Stimulated activated memory B cell treated with anti-CD40 and anti-IgM and Interleukin-4, amounts not matched to agents 10 μg/mL and 1 μg/mL and 100 μg/mL, for 72 hours (primary cell): Measurements from ENCODE around the gene LECT2.

Experiments used
- ATAC-seq: fragments of 150-1000 bp; cut with Tn5 transposase; 2 replicates; pipeline ENCODE4 v1.10.0; 2021
- H3K27ac Mint-ChIP-seq: one replicate; pipeline ENCODE4 v1.8.0; 2022; ENCODE audit warnings: mild to moderate bottlenecking, mixed read lengths
- H3K27me3 Mint-ChIP-seq: one replicate; pipeline ENCODE4 v1.8.0; 2022; ENCODE audit warnings: mixed read lengths
- H3K36me3 Mint-ChIP-seq: one replicate; pipeline ENCODE4 v1.8.0; 2022; ENCODE audit warnings: mixed read lengths
- H3K4me1 Mint-ChIP-seq: one replicate; pipeline ENCODE4 v1.8.0; 2022; ENCODE audit warnings: mixed read lengths
- H3K4me3 Mint-ChIP-seq: one replicate; pipeline ENCODE4 v1.8.0; 2022; ENCODE audit warnings: mild to moderate bottlenecking, moderate library complexity, mixed read lengths
- H3K9me3 Mint-ChIP-seq: one replicate; pipeline ENCODE4 v1.8.0; 2022; ENCODE audit warnings: mixed read lengths

LECT2 gene

DNA sequence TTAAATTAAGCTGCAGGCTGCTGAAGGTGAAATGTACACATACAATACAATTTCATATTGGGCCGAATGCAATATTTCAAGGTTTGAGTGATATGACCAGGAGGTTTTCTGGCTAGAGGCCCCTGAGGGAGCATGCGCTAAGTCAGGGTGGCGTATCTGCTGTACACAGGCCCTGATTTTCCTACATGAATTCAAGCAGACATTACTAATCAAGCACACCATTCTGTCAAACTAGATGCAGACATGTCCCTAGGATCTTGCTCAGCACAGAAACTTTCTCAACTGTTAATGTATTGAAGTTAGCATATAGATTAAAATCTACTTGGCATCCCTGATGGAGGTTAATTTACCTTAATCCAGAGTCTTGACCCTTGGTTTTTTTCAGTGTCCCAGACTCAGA is 10.7 kb upstream of the LECT2 start:
- no peaks in the 10 kb centered on the region for H3K36me3 Mint-ChIP-seq
- H3K27me3 Mint-ChIP-seq, result peaks cover 11% of the 10 kb centered on the region
- no peak for ATAC-seq
- H3K27ac Mint-ChIP-seq, result no peak overlapping the region
- peaks cover 10% of the 10 kb centered on the region for H3K4me1 Mint-ChIP-seq
- peaks cover 10% of the 10 kb centered on the region for H3K9me3 Mint-ChIP-seq
- H3K4me3 Mint-ChIP-seq, result no peak overlapping the region

DNA sequence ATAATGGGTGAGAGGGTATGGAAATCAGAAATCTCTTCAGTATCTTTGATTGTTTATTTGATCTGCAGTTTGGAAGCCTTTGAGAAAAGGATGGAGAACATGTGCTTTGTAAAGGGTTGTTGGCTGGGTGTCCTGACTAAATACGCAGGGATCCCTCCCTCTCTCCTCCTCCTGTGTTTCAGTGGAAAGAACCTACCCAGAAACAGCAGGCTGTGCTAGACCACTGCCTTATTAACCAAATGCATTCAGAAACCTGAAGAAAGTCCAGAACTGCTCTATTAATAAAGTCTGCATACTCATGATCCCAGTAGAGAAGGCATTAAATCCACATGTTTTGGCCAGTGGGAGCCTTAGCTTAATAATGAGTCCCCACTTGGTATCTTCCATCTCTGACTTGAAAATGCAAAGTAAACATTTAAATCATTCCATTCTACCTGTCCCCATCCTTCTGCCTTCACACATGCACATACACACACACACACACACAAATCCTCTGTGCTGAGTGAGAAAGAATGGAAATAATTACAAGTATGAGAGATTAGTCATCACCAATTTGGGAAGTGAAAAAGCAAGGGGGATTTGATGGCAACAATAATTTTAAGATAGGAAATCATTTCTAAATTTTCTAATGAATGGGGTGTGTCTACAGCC is 10.0 kb upstream of the LECT2 start:
- no peaks in the 10 kb centered on the region for H3K36me3 Mint-ChIP-seq
- H3K27me3 Mint-ChIP-seq, result peaks cover 13% of the 10 kb centered on the region
- peak; percentile 47 for ATAC-seq

DNA sequence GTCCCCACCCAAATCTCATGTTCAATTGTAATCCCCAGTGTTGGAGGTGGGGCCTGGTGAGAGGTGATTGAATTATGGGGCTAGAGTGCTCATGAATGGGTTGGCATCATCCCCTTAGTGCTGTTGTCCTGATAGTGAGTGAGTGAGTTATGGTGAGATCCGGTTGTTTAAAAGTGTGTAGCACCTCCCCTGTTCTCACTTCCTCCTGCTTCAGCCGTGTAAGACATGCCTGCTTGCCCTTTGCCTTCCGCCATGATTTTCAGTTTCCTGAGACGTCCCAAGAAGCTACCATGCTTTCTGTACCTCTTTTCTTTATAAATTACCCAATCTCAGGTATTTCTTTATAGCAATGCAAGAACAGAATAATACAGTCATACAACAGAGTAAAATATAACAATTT is 742 bp upstream of the LECT2 start:
- Mint-ChIP-seq H3K9me3 (peaks cover 3% of the 10 kb centered on the region), H3K27me3 (peaks cover 12% of the 10 kb centered on the region), H3K27ac (no peak overlapping the region), H3K36me3 (no peaks in the 10 kb centered on the region), H3K4me1 (no peaks in the 10 kb centered on the region), H3K4me3 (no peak overlapping the region)
- ATAC-seq, result peak; percentile 76

More for the DNA sequence above, 10.0 kb upstream of the LECT2 start:
- peaks cover 10% of the 10 kb centered on the region for H3K9me3 Mint-ChIP-seq
- peaks cover 10% of the 10 kb centered on the region for H3K4me1 Mint-ChIP-seq
- no peak overlapping the region for H3K4me3 Mint-ChIP-seq
- H3K27ac Mint-ChIP-seq, result no peak overlapping the region

DNA sequence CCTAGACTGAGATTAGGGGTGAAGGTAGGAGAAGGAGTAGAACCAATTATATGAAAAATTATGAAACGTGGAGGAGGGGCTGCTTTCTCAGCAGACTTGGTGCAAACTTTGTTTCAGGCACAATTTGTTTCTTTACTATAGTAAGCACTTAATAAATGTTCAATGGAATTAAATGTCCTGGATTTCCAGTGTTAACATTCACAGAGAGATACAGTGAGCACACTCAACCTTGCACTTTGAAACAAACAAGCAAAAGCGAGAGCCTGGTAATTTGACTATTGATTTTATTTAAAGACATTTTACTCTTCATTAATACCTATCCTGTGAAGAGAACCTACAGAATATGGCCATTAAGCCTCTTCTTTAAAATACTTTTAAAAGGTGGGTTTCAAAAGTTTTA is 933 bp downstream of the LECT2 start:
- Mint-ChIP-seq H3K4me3 (no peak overlapping the region), H3K9me3 (peaks cover 3% of the 10 kb centered on the region), H3K4me1 (no peaks in the 10 kb centered on the region), H3K27me3 (no peaks in the 10 kb centered on the region), H3K36me3 (no peaks in the 10 kb centered on the region), H3K27ac (no peak overlapping the region)
- no peak for ATAC-seq

- no peak for ATAC-seq
- H3K4me3 Mint-ChIP-seq, result no peak overlapping the region
- H3K27ac Mint-ChIP-seq, result no peak overlapping the region
- H3K36me3 Mint-ChIP-seq, result no peaks in the 10 kb centered on the region
- H3K9me3 Mint-ChIP-seq, result peaks cover 3% of the 10 kb centered on the region
- no peaks in the 10 kb centered on the region for H3K27me3 Mint-ChIP-seq
- H3K4me1 Mint-ChIP-seq, result no peaks in the 10 kb centered on the region
Measured at GRCh38 chr5:135952683-135953082, 2.1 kb downstream of the LECT2 start.

DNA sequence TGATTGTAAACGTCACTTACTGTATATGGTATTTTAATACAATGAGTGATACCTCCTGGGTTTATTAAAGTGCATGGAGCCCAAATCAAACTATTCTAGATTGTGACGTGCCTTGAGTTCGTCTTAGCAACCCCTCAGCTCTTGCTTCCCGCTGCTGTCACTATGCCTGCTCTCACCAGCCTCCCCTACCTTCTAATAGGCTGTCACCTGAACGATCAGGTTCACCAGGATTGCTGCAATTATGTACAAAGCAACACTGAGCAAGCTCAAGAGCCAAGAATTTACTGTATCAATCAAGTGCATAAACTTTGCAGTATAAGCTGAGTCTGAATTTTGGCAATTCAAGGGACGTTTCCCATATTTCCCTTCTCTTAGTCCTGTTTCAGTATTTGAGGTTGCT is 3.0 kb downstream of the LECT2 start:
- ATAC-seq, result no peak
- peaks cover 3% of the 10 kb centered on the region for H3K9me3 Mint-ChIP-seq
- no peak overlapping the region for H3K4me3 Mint-ChIP-seq
- no peaks in the 10 kb centered on the region for H3K36me3 Mint-ChIP-seq
- no peaks in the 10 kb centered on the region for H3K27me3 Mint-ChIP-seq
- no peak overlapping the region for H3K27ac Mint-ChIP-seq
- H3K4me1 Mint-ChIP-seq, result no peaks in the 10 kb centered on the region

- H3K27me3 Mint-ChIP-seq, result no peaks in the 10 kb centered on the region
- peaks cover 3% of the 10 kb centered on the region for H3K9me3 Mint-ChIP-seq
- H3K27ac Mint-ChIP-seq, result no peak overlapping the region
- no peaks in the 10 kb centered on the region for H3K36me3 Mint-ChIP-seq
- H3K4me3 Mint-ChIP-seq, result no peak overlapping the region
- no peaks in the 10 kb centered on the region for H3K4me1 Mint-ChIP-seq
- ATAC-seq, result no peak
Measured at GRCh38 chr5:135951257-135951656, 3.5 kb downstream of the LECT2 start.

DNA sequence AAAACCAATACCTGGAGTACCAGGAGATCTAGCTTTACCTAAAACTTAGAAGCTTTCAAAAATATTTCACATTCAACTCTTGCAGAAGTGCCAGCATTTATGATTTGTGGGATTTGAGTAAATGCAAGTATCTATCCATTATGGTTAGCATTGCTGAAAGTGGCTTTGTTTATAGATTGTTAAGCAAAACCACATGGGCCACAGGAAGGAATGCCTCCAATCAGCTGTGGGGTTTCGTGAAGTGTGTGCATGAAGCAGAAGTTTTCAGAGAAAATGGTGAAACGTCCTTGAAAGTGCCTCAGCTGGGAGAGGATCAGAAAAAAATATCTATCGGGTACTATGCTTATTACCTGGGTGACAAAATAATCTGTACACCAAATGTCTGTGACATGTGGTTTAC is 4.2 kb downstream of the LECT2 start:
- H3K4me3 Mint-ChIP-seq, result no peak overlapping the region
- peaks cover 3% of the 10 kb centered on the region for H3K9me3 Mint-ChIP-seq
- no peaks in the 10 kb centered on the region for H3K4me1 Mint-ChIP-seq
- H3K36me3 Mint-ChIP-seq, result no peaks in the 10 kb centered on the region
- H3K27me3 Mint-ChIP-seq, result no peaks in the 10 kb centered on the region
- ATAC-seq, result no peak
- no peak overlapping the region for H3K27ac Mint-ChIP-seq

DNA sequence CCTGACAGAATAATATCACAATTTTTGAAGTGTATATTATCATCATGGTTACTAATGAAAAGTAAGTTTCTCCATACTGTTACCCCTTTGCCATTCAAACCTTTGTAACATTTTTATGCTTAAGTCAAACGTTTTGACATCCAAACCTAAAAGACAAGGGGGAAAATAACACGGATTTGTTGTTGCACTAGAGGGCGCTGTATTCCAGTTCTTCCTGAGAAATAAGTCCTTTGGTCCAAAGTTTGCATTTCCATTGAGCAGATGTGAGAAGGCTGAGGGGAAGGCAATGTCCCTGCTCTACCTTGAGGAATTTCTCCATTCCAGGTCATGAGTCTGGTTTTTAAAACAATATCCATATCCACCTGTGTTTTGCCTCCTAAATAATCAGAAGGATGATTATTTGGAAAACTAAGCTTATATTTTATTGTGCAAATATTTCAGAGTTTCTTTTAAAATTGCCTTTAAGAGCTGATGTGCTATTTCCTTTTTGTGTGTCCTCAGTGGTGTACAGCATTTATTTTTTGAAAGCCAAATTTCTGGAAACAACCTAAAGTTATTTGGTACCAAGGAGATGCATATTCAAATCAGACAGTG is 9.7 kb downstream of the LECT2 start:
- peaks cover 14% of the 10 kb centered on the region for H3K27me3 Mint-ChIP-seq
- H3K9me3 Mint-ChIP-seq, result no peaks in the 10 kb centered on the region
- no peak overlapping the region for H3K4me3 Mint-ChIP-seq
- ATAC-seq, result no peak
- no peaks in the 10 kb centered on the region for H3K36me3 Mint-ChIP-seq
- H3K4me1 Mint-ChIP-seq, result no peaks in the 10 kb centered on the region
- no peak overlapping the region for H3K27ac Mint-ChIP-seq

DNA sequence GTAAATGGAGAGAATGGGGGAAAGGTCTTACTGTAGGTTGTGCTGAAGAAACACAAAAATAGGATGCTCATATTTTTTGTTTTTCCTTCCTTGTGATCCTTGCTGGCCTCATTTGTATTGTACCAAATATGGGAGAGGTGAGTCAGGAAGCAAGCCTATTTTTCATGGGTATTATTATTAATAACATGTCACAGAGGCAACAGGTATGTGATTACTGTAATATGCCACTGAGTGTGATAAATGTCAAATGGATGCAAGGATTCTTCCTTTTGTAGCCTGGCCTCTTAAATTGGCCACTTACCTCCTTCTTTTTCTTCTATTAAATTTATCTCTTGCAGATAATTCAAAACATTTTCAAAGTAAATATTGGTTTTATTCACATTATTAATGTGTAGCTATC is 10.2 kb downstream of the LECT2 start:
- no peak overlapping the region for H3K4me3 Mint-ChIP-seq
- no peaks in the 10 kb centered on the region for H3K4me1 Mint-ChIP-seq
- H3K36me3 Mint-ChIP-seq, result no peaks in the 10 kb centered on the region
- H3K9me3 Mint-ChIP-seq, result no peaks in the 10 kb centered on the region
- H3K27ac Mint-ChIP-seq, result no peak overlapping the region
- no peak for ATAC-seq
- H3K27me3 Mint-ChIP-seq, result peaks cover 14% of the 10 kb centered on the region

DNA sequence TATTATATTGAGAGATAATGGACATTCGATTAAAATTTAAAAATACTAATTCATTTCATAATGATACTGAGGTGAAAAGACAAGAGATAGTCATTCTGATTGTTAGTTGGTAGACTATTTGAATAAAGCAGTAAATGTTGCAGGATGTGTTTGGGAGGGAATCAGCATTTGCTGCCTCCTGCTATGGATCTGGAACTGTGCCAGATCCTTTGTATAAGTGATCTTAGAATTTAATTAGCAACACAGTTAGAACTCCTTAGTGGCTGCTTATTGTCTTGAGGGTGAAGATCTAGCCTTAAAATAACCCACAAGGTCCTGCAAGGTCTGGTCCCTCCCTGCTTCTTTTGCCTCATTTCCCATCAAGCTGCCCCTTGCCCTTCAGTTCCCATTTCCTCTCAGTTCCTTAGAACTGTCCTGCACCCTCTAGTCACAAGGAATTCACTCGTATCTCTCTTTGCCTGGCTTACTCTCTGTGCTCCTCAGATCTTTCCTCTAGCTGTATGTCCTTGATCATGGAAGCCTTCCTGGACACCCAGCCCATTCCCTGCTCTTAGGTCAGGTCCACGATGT is 12.5 kb downstream of the LECT2 start:
- ATAC-seq, result no peak
- no peaks in the 10 kb centered on the region for H3K9me3 Mint-ChIP-seq
- no peak overlapping the region for H3K4me3 Mint-ChIP-seq
- H3K4me1 Mint-ChIP-seq, result no peaks in the 10 kb centered on the region
- no peaks in the 10 kb centered on the region for H3K36me3 Mint-ChIP-seq
- no peak overlapping the region for H3K27ac Mint-ChIP-seq
- H3K27me3 Mint-ChIP-seq, result peaks cover 23% of the 10 kb centered on the region

DNA sequence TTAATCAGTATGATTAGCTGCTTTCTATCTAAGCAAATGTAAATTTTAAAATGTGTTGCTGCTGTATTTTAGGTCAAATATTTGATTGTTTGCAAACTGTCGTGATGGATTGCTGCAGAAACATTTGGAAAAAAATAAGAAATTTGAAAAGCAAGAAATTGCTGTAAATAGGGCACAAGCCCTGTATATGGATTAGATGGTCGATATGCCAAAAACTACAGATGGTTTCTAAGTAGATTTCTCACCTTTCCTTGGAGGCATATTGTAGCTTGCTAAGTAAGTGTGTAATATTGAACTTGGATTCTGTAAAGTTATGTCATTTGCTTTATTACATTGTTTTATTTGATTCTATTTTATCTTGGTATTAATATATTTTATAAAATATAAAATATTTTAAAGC is 13.1 kb downstream of the LECT2 start:
- H3K27me3 Mint-ChIP-seq, result peaks cover 23% of the 10 kb centered on the region

GRCh38 chr5:135937245-135937911 is 17.4 kb downstream of the LECT2 start:
- Mint-ChIP-seq H3K4me3 (no peak overlapping the region), H3K36me3 (no peaks in the 10 kb centered on the region), H3K9me3 (no peaks in the 10 kb centered on the region), H3K27me3 (peaks cover 18% of the 10 kb centered on the region), H3K27ac (no peak overlapping the region), H3K4me1 (no peaks in the 10 kb centered on the region)
- ATAC-seq, result no peak

More for the DNA sequence above, 13.1 kb downstream of the LECT2 start:
- no peak overlapping the region for H3K27ac Mint-ChIP-seq
- no peak overlapping the region for H3K4me3 Mint-ChIP-seq
- H3K36me3 Mint-ChIP-seq, result no peaks in the 10 kb centered on the region
- ATAC-seq, result no peak
- no peaks in the 10 kb centered on the region for H3K4me1 Mint-ChIP-seq
- H3K9me3 Mint-ChIP-seq, result no peaks in the 10 kb centered on the region

GRCh38 chr5:135934939-135935338 is 19.8 kb downstream of the LECT2 start:
- H3K4me3 Mint-ChIP-seq, result no peak overlapping the region
- no peak for ATAC-seq
- no peaks in the 10 kb centered on the region for H3K4me1 Mint-ChIP-seq
- H3K36me3 Mint-ChIP-seq, result no peaks in the 10 kb centered on the region
- H3K9me3 Mint-ChIP-seq, result no peaks in the 10 kb centered on the region
- peaks cover 35% of the 10 kb centered on the region for H3K27me3 Mint-ChIP-seq
- H3K27ac Mint-ChIP-seq, result no peak overlapping the region

DNA sequence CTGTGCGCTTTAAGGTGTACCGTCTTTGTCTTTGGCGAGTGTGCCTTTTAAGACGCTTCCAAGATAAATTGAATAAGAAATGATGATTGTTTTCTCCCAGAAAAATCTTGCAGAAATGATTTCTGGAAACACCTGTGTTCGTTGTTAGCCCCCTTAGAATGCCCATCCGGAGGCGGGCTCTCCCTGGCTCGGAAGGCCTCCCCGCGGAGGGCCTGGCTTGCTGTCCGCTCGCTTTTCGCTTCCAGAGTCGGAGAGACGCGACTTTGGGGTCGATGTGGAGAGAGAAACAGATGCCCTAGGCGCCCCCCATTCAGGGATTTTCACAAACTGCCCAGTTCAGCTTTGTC is 23.9 kb downstream of the LECT2 start:
- H3K27me3 Mint-ChIP-seq, result peaks cover 58% of the 10 kb centered on the region
- H3K4me1 Mint-ChIP-seq, result no peaks in the 10 kb centered on the region
- ATAC-seq, result no peak
- no peaks in the 10 kb centered on the region for H3K36me3 Mint-ChIP-seq
- no peak overlapping the region for H3K4me3 Mint-ChIP-seq
- no peaks in the 10 kb centered on the region for H3K9me3 Mint-ChIP-seq
- no peak overlapping the region for H3K27ac Mint-ChIP-seq
